Fibroblast of the aortic adventitia (primary cell): ENCODE measurements around the gene HAVCR1. TPM values are rescaled to one million over a fixed set of nuclear protein-coding genes. Genes with fewer than 3 reads are reported as not detected.
"Not testable (repeated sequence)": the region's sequence is repeated elsewhere in the genome, so short reads cannot be mapped to it uniquely, and the experiment has no call there.

Experiments used
- DNase-seq: peaks from one replicate; pipeline ENCODE4 v3.0.0-alpha.2; 2010; ENCODE audit warnings: low read depth
- H3K4me3 ChIP-seq: 2 replicates; pipeline ENCODE4 v1.5.1; 2011; ENCODE audit warnings: low read depth, mild to moderate bottlenecking, control low read depth, low read length, moderate library complexity
- total RNA-seq: library from RNA; depleted of rRNA; stranded (reverse); fragments of >200 nt; gene quantifications from 2 replicates; pipeline ENCODE4 v1.2.3, GENCODE V29; 2012; ENCODE audit warnings: low replicate concordance
- TF ChIP-seq, protein P1 (sequence below): IDR thresholded peaks from 2 replicates; pipeline ENCODE4 v1.5.1; 2011; ENCODE audit warnings: mild to moderate bottlenecking, low read length, control low read depth, inconsistent platforms; ENCODE audit not compliant: insufficient read depth

Gene HAVCR1
- total RNA-seq, 1 donor, result not detected

DNA sequence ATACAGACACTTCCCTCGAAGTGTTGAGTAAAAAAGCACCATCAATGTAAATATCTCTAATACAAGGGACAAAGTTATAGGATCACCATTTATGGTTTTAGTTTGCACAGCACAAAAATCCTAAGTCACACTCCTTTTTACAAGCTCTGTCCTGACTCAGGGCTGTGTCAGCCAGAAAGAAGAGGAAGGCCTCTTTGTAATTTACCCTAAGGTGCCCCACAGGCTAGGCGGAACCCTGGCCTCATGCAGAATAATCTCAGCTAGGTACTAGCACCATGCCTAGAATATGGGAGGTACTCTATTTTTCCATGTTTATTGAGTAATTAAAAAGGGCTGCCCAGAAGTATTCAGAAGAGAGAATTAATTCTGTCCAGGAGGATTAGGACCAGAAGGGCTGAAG lies 36.9 kb downstream of the HAVCR1 start:
- no peak for DNase-seq
- TF ChIP-seq, protein P1, sequence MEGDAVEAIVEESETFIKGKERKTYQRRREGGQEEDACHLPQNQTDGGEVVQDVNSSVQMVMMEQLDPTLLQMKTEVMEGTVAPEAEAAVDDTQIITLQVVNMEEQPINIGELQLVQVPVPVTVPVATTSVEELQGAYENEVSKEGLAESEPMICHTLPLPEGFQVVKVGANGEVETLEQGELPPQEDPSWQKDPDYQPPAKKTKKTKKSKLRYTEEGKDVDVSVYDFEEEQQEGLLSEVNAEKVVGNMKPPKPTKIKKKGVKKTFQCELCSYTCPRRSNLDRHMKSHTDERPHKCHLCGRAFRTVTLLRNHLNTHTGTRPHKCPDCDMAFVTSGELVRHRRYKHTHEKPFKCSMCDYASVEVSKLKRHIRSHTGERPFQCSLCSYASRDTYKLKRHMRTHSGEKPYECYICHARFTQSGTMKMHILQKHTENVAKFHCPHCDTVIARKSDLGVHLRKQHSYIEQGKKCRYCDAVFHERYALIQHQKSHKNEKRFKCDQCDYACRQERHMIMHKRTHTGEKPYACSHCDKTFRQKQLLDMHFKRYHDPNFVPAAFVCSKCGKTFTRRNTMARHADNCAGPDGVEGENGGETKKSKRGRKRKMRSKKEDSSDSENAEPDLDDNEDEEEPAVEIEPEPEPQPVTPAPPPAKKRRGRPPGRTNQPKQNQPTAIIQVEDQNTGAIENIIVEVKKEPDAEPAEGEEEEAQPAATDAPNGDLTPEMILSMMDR, result no peak
- no peak overlapping the region for H3K4me3 ChIP-seq

DNA sequence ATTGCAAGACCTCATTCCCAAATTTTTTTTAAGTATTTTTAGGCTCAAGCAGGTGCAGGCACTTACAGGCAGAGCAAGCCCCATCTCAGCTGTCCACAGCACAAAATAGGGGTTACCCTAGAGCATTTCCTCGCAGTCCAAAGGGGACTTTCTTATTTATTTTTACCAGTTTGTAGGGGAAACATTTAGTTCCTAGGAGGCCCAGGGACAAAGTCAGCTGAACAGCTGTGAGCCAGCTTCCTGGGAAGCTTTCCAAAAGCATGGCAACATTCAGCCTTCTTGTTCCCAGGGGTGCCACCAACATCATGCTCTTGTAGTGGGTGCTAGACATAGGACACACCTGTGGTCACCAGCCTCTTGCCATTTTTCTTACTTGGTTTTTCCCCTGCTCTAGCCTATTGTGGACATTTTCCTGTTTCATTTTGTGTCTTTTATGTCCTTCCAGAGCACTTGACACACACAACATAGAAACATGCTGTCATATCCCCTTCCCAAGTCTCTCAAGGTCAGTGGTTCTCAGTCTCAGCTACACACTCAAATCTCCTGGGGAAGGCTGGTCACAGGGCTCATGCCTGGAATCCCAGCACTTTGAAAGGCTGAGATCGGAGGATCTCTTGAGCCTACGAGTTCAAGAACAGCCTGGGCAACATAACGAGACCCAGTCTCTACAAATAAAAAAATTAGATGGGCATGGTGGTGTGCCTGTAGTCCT lies 38.2 kb downstream of the HAVCR1 start:
- H3K4me3 ChIP-seq, result no peak overlapping the region
- TF ChIP-seq, protein P1, result no peak
- no peak for DNase-seq

DNA sequence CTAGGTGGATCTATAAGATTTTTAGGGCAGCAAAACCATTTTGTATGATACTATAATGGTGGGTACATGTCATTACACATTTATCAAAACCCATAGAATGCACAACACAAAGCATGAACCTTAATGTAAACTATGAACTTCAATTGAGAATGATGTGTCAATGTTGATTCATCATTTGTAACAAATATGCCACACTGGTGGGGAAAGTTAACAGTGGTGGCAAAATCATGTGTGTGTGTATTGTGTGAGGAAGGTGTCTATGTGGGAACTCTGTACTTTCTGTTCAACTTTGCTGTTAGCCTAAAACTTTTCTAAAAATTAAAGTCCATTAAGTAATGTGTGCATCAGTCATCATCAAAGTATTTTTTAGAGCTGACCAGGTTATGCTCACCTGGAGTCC lies 38.9 kb downstream of the HAVCR1 start:
- TF ChIP-seq, protein P1, result no peak
- no peak overlapping the region for H3K4me3 ChIP-seq
- DNase-seq, result no peak

GRCh38 chr5:157014143-157014542 lies 44.8 kb downstream of the HAVCR1 start:
- not testable (repeated sequence) for DNase-seq, H3K4me3 ChIP-seq

DNA sequence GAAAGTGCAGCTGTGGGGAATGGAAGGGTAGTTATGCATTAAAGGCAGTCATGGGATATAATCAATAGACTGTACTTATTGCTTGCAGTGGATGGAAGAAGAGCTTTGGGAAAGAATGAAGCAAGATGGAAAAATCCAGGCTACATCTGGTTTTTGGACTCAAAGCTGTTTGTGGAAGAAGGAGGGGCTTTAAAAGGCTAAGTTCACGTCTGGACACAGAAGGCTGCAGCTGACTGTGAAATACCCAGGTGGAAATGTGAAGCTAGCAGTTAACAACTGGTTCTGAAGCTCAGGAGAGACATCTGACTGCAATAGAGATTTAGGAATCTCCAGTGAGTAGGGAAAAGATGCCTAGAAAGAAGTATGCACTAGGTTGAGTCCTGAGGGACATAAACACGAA lies 52.7 kb downstream of the HAVCR1 start:
- DNase-seq, result no peak
- TF ChIP-seq, protein P1, result no peak

DNA sequence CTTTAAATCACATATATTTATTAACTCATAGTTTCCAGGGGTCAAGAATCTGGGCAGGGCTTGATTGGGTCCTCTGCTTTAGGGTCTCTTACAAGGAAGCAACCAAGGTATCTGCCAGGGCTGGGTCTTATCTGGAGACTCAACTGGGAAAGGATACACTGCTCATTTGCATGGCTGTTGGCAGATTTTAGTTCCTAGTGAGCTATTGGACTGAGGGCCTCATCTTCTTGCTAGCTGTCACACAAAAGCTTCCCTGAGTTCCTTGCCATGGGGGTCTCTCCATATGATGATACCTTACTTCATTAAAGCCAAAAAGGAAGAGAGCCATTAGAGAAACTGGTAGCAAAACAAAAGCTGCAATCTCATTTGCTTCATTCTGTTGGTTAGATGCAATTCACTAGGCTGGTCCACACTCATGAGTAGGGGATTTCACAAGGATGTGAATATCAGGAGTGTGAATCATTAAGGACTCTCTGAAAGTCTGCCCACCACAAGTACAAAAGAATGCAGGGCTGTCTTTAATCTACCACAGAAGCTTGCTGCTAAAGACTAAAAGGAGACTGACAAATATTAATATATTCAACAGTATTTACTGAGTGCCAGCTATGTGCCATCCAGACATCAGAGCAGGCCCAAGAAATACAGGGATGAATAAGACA lies 53.9 kb downstream of the HAVCR1 start:
- TF ChIP-seq, protein P1, result no peak
- no peak for DNase-seq
- H3K4me3 ChIP-seq, result no peak overlapping the region

More for the DNA sequence above, 52.7 kb downstream of the HAVCR1 start:
- H3K4me3 ChIP-seq, result no peak overlapping the region

GRCh38 chr5:156991714-156992113 lies 67.2 kb downstream of the HAVCR1 start:
- H3K4me3 ChIP-seq, result no peak overlapping the region
- TF ChIP-seq, protein P1, result no peak
- no peak for DNase-seq
